ENCODE data around the gene PRPH. TPM values are rescaled to one million over a fixed set of nuclear protein-coding genes. Genes with fewer than 3 reads are reported as not detected.
A peak's percentile ranks its signal among the peaks of the same experiment; 100 is the strongest.

The PRPH gene
- polyA plus RNA-seq, 3 donors: not detected

- no peak for TF ChIP-seq CTCF (IDR thresholded peaks at IDR 0.05)
- no peaks in the 10 kb centered on the region for H3K36me3 ChIP-seq (replicated peaks in 1 of 2; ENCODE audit: control insufficient read depth in 1 of 2, insufficient read depth in 2 of 2, low read length in 2 of 2)
- no peak overlapping the region for H3K9ac ChIP-seq (ENCODE audit: insufficient read depth, low read length, poor library complexity, severe bottlenecking)
- peak overlapping the region in 1 of 7 donors; percentile 30 for H3K27ac Mint-ChIP-seq
- H3K9me3 Mint-ChIP-seq: peaks cover 0 to 7% (median 0%) of the 10 kb centered on the region in 7 donors
- no peak overlapping the region for H2AFZ ChIP-seq (ENCODE audit: insufficient read depth, low read depth, low read length, poor library complexity, severe bottlenecking)
- H3K4me1 Mint-ChIP-seq: no peaks in the 10 kb centered on the region
- no peak overlapping the region for H3K4me2 ChIP-seq (replicated peaks; ENCODE audit: extremely low read depth, low read length, poor library complexity, severe bottlenecking)
- H3K79me2 ChIP-seq (ENCODE audit: insufficient read depth, low read length): no peaks in the 10 kb centered on the region
- no peak for DNase-seq
- H3K4me3 Mint-ChIP-seq: no peak overlapping the region
- H3K27me3 Mint-ChIP-seq (ENCODE audit: low read depth in 3 of 3): peaks cover 23 to 81% (median 46%) of the 10 kb centered on the region in 3 donors
- H3K27me3 ChIP-seq (ENCODE audit: control insufficient read depth in 2 of 2, insufficient read depth in 2 of 2, low read length in 2 of 2): peaks cover 7 to 38% of the 10 kb centered on the region in 2 donors
- WGBS (ENCODE audit: insufficient coverage): 80% methylated on average over 6 of the region's 9 CpGs
- no peak overlapping the region for H3K27ac ChIP-seq (ENCODE audit: low read depth in 1 of 2, low read length in 2 of 2)
- intact Hi-C loops (cut with micrococcal nuclease): loop anchor here (1.0 to 2.0 kb wide), 2 partner anchors 48 to 54 kb away; partner anchors contain the start of gene C1QL4 (in 1 of the 2)
- H3K9me3 ChIP-seq (replicated peaks in 1 of 2; ENCODE audit: control insufficient read depth in 1 of 2, insufficient read depth in 1 of 2, low read length in 2 of 2): no peaks in the 10 kb centered on the region
- H3K4me1 ChIP-seq (ENCODE audit: control insufficient read depth in 1 of 2, insufficient read depth in 2 of 2, low read length in 2 of 2): no peaks in the 10 kb centered on the region
- no peaks in the 10 kb centered on the region for H4K20me1 ChIP-seq (ENCODE audit: insufficient read depth, low read length)
- no peak overlapping the region for H3K4me3 ChIP-seq (replicated peaks in 1 of 3; ENCODE audit: low read depth in 2 of 3, low read length in 3 of 3)
- no peaks in the 10 kb centered on the region for H3K36me3 Mint-ChIP-seq
Measured at GRCh38 chr12:49288922-49289555, 5.9 kb upstream of the PRPH start.

DNA sequence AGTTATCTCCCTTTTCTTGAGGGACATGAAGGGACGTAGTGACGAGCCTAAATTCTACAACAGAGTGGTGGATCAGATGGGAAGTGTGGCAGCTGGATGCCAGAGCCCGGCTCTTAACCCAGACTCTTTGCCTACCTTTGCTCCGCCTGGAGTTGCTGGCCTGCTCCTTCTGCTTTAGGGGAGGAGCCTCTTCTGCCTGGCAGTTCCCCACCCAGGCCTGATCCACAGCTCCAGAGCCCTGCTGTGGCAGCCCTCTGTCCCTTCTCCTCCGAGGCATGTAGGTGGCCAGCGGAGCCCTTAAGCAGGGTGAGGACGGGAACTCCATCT is 2.3 kb upstream of the PRPH start:
- no peaks in the 10 kb centered on the region for H3K36me3 ChIP-seq (replicated peaks in 1 of 2; ENCODE audit: control insufficient read depth in 1 of 2, insufficient read depth in 2 of 2, low read length in 2 of 2)
- H3K4me1 ChIP-seq (ENCODE audit: control insufficient read depth in 1 of 2, insufficient read depth in 2 of 2, low read length in 2 of 2): peaks cover 12 to 28% of the 10 kb centered on the region in 2 donors
- DNase-seq: no peak
- Mint-ChIP-seq H3K4me1 (peaks cover 15% of the 10 kb centered on the region), H3K36me3 (peaks cover 0 to 1% of the 10 kb centered on the region in 2 donors), H3K9me3 (peaks cover 0 to 22% (median 7%) of the 10 kb centered on the region in 7 donors), H3K27ac (no peak overlapping the region), H3K4me3 (no peak overlapping the region), H3K27me3 (ENCODE audit: low read depth in 3 of 3) (peaks cover 56 to 88% (median 72%) of the 10 kb centered on the region in 3 donors)
- H4K20me1 ChIP-seq (ENCODE audit: insufficient read depth, low read length): no peaks in the 10 kb centered on the region
- peaks cover 0 to 13% of the 10 kb centered on the region in 2 donors for H3K9me3 ChIP-seq (replicated peaks in 1 of 2; ENCODE audit: control insufficient read depth in 1 of 2, insufficient read depth in 1 of 2, low read length in 2 of 2)
- no peaks in the 10 kb centered on the region for H3K79me2 ChIP-seq (ENCODE audit: insufficient read depth, low read length)
- H2AFZ ChIP-seq (ENCODE audit: insufficient read depth, low read depth, low read length, poor library complexity, severe bottlenecking): no peak overlapping the region
- no peak overlapping the region for H3K4me2 ChIP-seq (replicated peaks; ENCODE audit: extremely low read depth, low read length, poor library complexity, severe bottlenecking)
- H3K27ac ChIP-seq (ENCODE audit: low read depth in 1 of 2, low read length in 2 of 2): no peak overlapping the region
- no peak overlapping the region for H3K4me3 ChIP-seq (replicated peaks in 1 of 3; ENCODE audit: low read depth in 2 of 3, low read length in 3 of 3)
- H3K27me3 ChIP-seq (ENCODE audit: control insufficient read depth in 2 of 2, insufficient read depth in 2 of 2, low read length in 2 of 2): peaks cover 25 to 64% of the 10 kb centered on the region in 2 donors
- no peak for TF ChIP-seq CTCF (IDR thresholded peaks at IDR 0.05)
- intact Hi-C loops (cut with micrococcal nuclease): loop anchor here (10.0 kb wide), 1 partner anchor 222 kb away; no protein-coding TSS in a partner anchor
- WGBS (ENCODE audit: insufficient coverage): 89% methylated on average over 3 of the region's 7 CpGs
- no peak overlapping the region for H3K9ac ChIP-seq (ENCODE audit: insufficient read depth, low read length, poor library complexity, severe bottlenecking)
